ENCODE data around the gene ESR1. TPM values are rescaled to one million over a fixed set of nuclear protein-coding genes. Genes with fewer than 3 reads are reported as not detected.

The ESR1 gene
- total and polyA plus RNA-seq, 2 donors (not counting 1 experiment from before 2014, with no cell fraction given), result 0.06 to 0.50 TPM

DNA sequence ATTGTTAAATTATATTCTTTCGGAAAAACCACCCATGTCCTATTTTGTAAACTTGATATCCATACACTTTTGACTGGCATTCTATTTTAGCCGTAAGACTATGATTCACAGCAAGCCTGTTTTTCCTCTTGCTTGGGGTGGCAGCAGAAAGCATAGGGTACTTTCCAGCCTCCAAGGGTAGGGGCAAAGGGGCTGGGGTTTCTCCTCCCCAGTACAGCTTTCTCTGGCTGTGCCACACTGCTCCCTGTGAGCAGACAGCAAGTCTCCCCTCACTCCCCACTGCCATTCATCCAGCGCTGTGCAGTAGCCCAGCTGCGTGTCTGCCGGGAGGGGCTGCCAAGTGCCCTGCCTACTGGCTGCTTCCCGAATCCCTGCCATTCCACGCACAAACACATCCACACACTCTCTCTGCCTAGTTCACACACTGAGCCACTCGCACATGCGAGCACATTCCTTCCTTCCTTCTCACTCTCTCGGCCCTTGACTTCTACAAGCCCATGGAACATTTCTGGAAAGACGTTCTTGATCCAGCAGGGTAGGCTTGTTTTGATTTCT lies 2.1 kb upstream of the ESR1 start:
- Histone ChIP-seq H3K27me3 (ENCODE audit: control insufficient read depth, insufficient read depth, low read length) (peaks cover 18% of the 10 kb centered on the region), H3K9ac (ENCODE audit: insufficient read depth, low read length) (no peak overlapping the region), H3K9me3 (ENCODE audit: control insufficient read depth, insufficient read depth, low read depth, low read length) (no peaks in the 10 kb centered on the region), H3K4me2 (ENCODE audit: extremely low read depth, insufficient read depth, low read length) (no peak overlapping the region), H4K20me1 (ENCODE audit: control insufficient read depth, extremely low read depth, insufficient read depth, low read length) (no peaks in the 10 kb centered on the region), H3K79me2 (ENCODE audit: control insufficient read depth, insufficient read depth, low read length) (no peaks in the 10 kb centered on the region), H3K4me1 (ENCODE audit: control insufficient read depth, extremely low read depth, insufficient read depth, low read length) (no peaks in the 10 kb centered on the region), H3K4me3 (replicated peaks in 1 of 4; ENCODE audit: control extremely low read depth in 1 of 4, insufficient read depth in 1 of 4, low read depth in 3 of 4, low read length in 4 of 4) (no peak overlapping the region), H3K27ac (ENCODE audit: insufficient read depth, low read length) (no peak overlapping the region), H2AFZ (ENCODE audit: low read length) (no peak overlapping the region), H3K36me3 (ENCODE audit: control insufficient read depth, insufficient read depth, low read length) (no peaks in the 10 kb centered on the region)
- no peak for TF ChIP-seq EZH2 (IDR thresholded peaks at IDR 0.05; ENCODE audit: low read length, missing control alignments)
- TF ChIP-seq, protein P1, sequence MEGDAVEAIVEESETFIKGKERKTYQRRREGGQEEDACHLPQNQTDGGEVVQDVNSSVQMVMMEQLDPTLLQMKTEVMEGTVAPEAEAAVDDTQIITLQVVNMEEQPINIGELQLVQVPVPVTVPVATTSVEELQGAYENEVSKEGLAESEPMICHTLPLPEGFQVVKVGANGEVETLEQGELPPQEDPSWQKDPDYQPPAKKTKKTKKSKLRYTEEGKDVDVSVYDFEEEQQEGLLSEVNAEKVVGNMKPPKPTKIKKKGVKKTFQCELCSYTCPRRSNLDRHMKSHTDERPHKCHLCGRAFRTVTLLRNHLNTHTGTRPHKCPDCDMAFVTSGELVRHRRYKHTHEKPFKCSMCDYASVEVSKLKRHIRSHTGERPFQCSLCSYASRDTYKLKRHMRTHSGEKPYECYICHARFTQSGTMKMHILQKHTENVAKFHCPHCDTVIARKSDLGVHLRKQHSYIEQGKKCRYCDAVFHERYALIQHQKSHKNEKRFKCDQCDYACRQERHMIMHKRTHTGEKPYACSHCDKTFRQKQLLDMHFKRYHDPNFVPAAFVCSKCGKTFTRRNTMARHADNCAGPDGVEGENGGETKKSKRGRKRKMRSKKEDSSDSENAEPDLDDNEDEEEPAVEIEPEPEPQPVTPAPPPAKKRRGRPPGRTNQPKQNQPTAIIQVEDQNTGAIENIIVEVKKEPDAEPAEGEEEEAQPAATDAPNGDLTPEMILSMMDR (conservative IDR thresholded peaks at IDR 0.05 in 1 of 2, IDR thresholded peaks at IDR 0.05 in 1 of 2; ENCODE audit: low read depth in 1 of 2, low read length in 2 of 2), result no peak
- DNase-seq (ENCODE audit: low read depth in 2 of 2), result no peak

DNA sequence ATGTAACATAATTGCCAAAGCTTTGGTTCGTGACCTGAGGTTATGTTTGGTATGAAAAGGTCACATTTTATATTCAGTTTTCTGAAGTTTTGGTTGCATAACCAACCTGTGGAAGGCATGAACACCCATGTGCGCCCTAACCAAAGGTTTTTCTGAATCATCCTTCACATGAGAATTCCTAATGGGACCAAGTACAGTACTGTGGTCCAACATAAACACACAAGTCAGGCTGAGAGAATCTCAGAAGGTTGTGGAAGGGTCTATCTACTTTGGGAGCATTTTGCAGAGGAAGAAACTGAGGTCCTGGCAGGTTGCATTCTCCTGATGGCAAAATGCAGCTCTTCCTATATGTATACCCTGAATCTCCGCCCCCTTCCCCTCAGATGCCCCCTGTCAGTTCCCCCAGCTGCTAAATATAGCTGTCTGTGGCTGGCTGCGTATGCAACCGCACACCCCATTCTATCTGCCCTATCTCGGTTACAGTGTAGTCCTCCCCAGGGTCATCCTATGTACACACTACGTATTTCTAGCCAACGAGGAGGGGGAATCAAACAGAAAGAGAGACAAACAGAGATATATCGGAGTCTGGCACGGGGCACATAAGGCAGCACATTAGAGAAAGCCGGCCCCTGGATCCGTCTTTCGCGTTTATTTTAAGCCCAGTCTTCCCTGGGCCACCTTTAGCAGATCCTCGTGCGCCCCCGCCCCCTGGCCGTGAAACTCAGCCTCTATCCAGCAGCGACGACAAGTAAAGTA lies 547 bp upstream of the ESR1 start:
- Histone ChIP-seq H3K36me3 (ENCODE audit: control insufficient read depth, insufficient read depth, low read length) (no peaks in the 10 kb centered on the region), H3K9me3 (ENCODE audit: control insufficient read depth, insufficient read depth, low read depth, low read length) (no peaks in the 10 kb centered on the region), H3K4me3 (replicated peaks in 1 of 4; ENCODE audit: control extremely low read depth in 1 of 4, insufficient read depth in 1 of 4, low read depth in 3 of 4, low read length in 4 of 4) (peak overlapping the region in 1 of 4 experiments; percentile 10), H4K20me1 (ENCODE audit: control insufficient read depth, extremely low read depth, insufficient read depth, low read length) (no peaks in the 10 kb centered on the region), H3K27me3 (ENCODE audit: control insufficient read depth, insufficient read depth, low read length) (peaks cover 18% of the 10 kb centered on the region), H3K27ac (ENCODE audit: insufficient read depth, low read length) (no peak overlapping the region), H3K4me1 (ENCODE audit: control insufficient read depth, extremely low read depth, insufficient read depth, low read length) (no peaks in the 10 kb centered on the region), H3K79me2 (ENCODE audit: control insufficient read depth, insufficient read depth, low read length) (no peaks in the 10 kb centered on the region), H3K9ac (ENCODE audit: insufficient read depth, low read length) (no peak overlapping the region), H2AFZ (ENCODE audit: low read length) (no peak overlapping the region), H3K4me2 (ENCODE audit: extremely low read depth, insufficient read depth, low read length) (peak overlapping the region; percentile 3)
- no peak for TF ChIP-seq EZH2 (IDR thresholded peaks at IDR 0.05; ENCODE audit: low read length, missing control alignments)
- TF ChIP-seq, protein P1 (conservative IDR thresholded peaks at IDR 0.05 in 1 of 2, IDR thresholded peaks at IDR 0.05 in 1 of 2; ENCODE audit: low read depth in 1 of 2, low read length in 2 of 2), result no peak
- DNase-seq (ENCODE audit: low read depth in 2 of 2), result peak in 1 of 2 donors; percentile 13

DNA sequence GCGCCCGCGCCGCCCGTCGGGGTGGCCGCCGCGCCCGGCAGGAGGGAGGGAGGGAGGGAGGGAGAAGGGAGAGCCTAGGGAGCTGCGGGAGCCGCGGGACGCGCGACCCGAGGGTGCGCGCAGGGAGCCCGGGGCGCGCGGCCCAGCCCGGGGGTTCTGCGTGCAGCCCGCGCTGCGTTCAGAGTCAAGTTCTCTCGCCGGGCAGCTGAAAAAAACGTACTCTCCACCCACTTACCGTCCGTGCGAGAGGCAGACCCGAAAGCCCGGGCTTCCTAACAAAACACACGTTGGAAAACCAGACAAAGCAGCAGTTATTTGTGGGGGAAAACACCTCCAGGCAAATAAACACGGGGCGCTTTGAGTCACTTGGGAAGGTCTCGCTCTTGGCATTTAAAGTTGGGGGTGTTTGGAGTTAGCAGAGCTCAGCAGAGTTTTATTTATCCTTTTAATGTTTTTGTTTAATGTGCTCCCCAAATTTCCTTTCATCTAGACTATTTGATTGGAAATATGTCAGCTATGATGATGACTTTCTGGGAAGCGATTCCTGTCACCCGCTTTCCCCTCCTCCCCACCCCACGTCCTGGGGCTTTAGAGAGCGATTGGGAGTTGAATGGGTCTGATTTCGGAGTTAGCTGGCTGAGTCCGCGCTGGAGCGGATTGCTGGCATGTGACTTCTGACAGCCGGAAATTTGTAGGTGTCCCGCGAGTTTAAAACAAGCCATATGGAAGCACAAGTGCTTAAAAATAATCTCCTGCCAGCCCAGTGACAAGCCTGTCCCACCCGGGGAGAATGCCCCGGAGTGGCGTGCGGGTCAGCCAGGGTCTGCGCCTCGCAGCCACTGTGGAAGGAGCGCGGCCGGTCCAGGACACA lies 1.1 kb downstream of the ESR1 start:
- peak overlapping the region in 1 of 4 experiments; percentile 25 for H3K4me3 ChIP-seq (replicated peaks in 1 of 4; ENCODE audit: control extremely low read depth in 1 of 4, insufficient read depth in 1 of 4, low read depth in 3 of 4, low read length in 4 of 4)
- H3K27ac ChIP-seq (ENCODE audit: insufficient read depth, low read length), result no peak overlapping the region
- no peak overlapping the region for H3K4me2 ChIP-seq (ENCODE audit: extremely low read depth, insufficient read depth, low read length)
- no peaks in the 10 kb centered on the region for H4K20me1 ChIP-seq (ENCODE audit: control insufficient read depth, extremely low read depth, insufficient read depth, low read length)
- DNase-seq (ENCODE audit: low read depth in 2 of 2), result peak in 1 of 2 donors; percentile 1
- no peak overlapping the region for H3K9ac ChIP-seq (ENCODE audit: insufficient read depth, low read length)
- no peaks in the 10 kb centered on the region for H3K4me1 ChIP-seq (ENCODE audit: control insufficient read depth, extremely low read depth, insufficient read depth, low read length)
- peak; percentile 37 for TF ChIP-seq EZH2 (IDR thresholded peaks at IDR 0.05; ENCODE audit: low read length, missing control alignments)
- TF ChIP-seq, protein P1 (conservative IDR thresholded peaks at IDR 0.05 in 1 of 2, IDR thresholded peaks at IDR 0.05 in 1 of 2; ENCODE audit: low read depth in 1 of 2, low read length in 2 of 2), result no peak
- peaks cover 18% of the 10 kb centered on the region for H3K27me3 ChIP-seq (ENCODE audit: control insufficient read depth, insufficient read depth, low read length)
- no peaks in the 10 kb centered on the region for H3K36me3 ChIP-seq (ENCODE audit: control insufficient read depth, insufficient read depth, low read length)
- H2AFZ ChIP-seq (ENCODE audit: low read length), result no peak overlapping the region
- H3K79me2 ChIP-seq (ENCODE audit: control insufficient read depth, insufficient read depth, low read length), result no peaks in the 10 kb centered on the region
- H3K9me3 ChIP-seq (ENCODE audit: control insufficient read depth, insufficient read depth, low read depth, low read length), result no peaks in the 10 kb centered on the region

All from fibroblast of lung (primary cell).